ENCODE data around the gene P4HB.

P4HB gene

DNA sequence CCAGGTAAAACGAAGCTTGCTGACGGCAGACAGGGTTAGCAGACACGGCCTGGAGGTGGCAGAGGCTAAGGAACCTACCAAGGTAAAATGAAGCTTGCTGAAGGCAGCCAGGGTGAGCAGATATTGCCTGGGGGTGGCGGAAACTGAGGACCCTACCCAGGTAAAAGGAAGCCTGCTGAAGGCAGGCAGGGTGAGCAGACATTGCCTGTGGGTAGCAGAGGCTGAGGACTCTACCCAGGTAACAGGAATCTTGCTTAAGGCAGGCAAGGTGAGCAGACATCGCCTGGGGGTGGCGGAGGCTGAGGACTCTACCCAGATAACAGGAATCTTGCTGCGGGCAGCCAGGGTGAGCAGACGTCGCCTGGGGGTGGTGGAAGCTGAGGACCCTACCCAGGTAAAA, 59.0 kb downstream of the P4HB start:
- Histone ChIP-seq H3K36me3 (no peaks in the 10 kb centered on the region), H3K4me3 (no peak overlapping the region), H3K27ac (no peak overlapping the region), H3K4me1 (peaks cover 0 to 22% (median 17%) of the 10 kb centered on the region in 4 donors), H3K27me3 (peaks cover 0 to 62% of the 10 kb centered on the region in 2 donors), H3K9me3 (peaks cover 0 to 7% (median 0%) of the 10 kb centered on the region in 3 donors)
- TF ChIP-seq, protein P1, sequence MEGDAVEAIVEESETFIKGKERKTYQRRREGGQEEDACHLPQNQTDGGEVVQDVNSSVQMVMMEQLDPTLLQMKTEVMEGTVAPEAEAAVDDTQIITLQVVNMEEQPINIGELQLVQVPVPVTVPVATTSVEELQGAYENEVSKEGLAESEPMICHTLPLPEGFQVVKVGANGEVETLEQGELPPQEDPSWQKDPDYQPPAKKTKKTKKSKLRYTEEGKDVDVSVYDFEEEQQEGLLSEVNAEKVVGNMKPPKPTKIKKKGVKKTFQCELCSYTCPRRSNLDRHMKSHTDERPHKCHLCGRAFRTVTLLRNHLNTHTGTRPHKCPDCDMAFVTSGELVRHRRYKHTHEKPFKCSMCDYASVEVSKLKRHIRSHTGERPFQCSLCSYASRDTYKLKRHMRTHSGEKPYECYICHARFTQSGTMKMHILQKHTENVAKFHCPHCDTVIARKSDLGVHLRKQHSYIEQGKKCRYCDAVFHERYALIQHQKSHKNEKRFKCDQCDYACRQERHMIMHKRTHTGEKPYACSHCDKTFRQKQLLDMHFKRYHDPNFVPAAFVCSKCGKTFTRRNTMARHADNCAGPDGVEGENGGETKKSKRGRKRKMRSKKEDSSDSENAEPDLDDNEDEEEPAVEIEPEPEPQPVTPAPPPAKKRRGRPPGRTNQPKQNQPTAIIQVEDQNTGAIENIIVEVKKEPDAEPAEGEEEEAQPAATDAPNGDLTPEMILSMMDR (IDR thresholded peaks at IDR 0.05) = no peak
- intact Hi-C loops (cut with DNase I; ENCODE audit: low total_unique reads) = no loop called here
- no peak for DNase-seq

DNA sequence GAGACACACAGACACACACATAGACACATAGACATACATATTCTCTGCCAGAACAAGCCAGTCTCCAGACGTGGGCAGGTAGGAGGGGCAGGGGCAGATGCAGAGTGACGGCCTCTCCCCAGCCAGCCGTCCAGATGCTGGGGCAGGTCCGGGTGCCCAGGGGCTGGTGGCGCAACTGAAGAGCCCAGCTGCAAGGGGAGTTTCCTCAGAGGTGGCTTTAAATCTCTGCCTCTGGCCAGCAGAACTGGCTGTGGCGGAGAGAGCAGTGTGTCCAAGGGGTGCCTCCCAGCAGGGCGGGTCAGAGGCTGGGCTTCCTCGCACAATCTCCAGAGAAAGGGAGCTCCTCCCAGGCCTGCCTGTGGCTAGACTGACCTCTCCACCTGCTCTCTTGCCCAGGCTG, 65.8 kb downstream of the P4HB start:
- TF ChIP-seq, protein P1 (IDR thresholded peaks at IDR 0.05) = no peak
- H3K27ac ChIP-seq = no peak overlapping the region

DNA sequence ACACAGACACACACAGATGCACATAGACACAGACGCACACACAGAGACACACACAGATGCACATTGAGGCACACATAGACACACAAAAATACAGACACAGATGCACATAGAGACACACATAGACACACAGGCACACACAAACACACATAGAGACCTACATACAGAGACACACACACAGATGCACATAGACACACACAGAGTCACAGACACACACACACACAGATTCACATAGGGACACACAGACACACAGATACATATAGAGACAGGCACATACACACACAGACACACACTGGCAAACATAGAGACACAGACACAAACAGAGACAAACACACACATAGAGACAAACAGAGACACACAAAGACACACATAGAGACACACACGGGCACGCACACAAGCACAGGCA, 66.3 kb downstream of the P4HB start:
- Histone ChIP-seq H3K4me3 (no peak overlapping the region), H3K9me3 (no peaks in the 10 kb centered on the region), H3K27ac (no peak overlapping the region), H3K36me3 (no peaks in the 10 kb centered on the region), H3K27me3 (peaks cover 0 to 28% of the 10 kb centered on the region in 2 donors), H3K4me1 (no peaks in the 10 kb centered on the region)
- intact Hi-C loops (cut with DNase I; ENCODE audit: low total_unique reads) = no loop called here
- DNase-seq = no peak
- TF ChIP-seq, protein P1 (IDR thresholded peaks at IDR 0.05) = no peak

More for the DNA sequence above, 65.8 kb downstream of the P4HB start:
- H3K36me3 ChIP-seq = no peaks in the 10 kb centered on the region
- DNase-seq = no peak
- peaks cover 0 to 28% of the 10 kb centered on the region in 2 donors for H3K27me3 ChIP-seq
- H3K4me1 ChIP-seq = no peaks in the 10 kb centered on the region
- H3K9me3 ChIP-seq = no peaks in the 10 kb centered on the region
- intact Hi-C loops (cut with DNase I; ENCODE audit: low total_unique reads) = no loop called here
- no peak overlapping the region for H3K4me3 ChIP-seq
